Astrocyte of the hippocampus (primary cell): ENCODE results near the gene HEG1.

ENCODE experiments used
- DNase-seq: peaks from one replicate; pipeline ENCODE4 v3.0.0; 2011; ENCODE audit warnings: low read depth, low spot score

Gene HEG1

DNA sequence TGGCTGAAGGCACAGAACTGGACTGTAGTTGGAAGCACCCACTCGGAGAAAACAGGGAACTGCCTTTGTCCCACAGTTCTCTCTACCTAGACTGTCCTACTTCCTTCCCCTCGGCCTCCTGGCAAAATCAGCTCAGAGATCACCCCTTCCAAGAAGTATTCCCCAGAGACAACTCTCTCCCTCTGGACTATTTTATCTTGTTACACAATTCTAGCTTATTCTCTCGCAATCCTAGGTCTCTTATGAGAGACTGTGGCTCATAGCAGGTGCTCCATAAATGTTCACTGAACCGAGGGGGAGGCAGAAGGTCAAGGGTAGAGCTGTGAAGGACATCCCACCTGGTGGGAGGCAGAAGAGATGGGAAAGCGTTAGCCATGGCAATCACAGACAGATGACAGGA lies 10.6 kb downstream of the HEG1 start:
- DNase-seq: no peak

DNA sequence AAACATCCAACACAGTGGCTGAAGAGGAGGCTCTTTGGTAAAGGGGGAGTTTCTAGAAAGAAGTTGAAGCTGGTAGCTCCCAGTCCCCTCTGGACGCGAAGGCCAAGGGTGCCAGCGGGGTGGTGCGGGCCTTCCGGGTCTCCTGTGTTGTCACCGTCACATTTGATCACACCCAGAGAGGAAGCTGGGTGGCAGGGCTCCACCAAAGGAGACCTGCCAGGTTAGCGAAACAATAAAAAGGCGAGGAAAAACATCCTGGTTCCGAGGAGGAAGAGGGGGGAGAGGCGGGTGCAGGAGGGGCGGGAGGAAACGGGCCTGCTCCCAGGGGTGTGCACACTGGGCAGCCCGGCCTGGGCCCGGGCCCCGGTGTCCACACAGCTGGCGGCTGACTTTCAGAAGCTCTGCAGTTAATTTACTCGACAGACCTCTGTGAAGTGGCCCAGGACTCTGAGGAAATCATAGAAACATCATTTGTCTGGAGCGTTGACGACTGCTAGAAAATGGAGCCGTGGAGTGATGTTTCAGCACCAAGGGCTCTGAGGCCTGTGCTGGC lies 12.1 kb downstream of the HEG1 start:
- DNase-seq: no peak

DNA sequence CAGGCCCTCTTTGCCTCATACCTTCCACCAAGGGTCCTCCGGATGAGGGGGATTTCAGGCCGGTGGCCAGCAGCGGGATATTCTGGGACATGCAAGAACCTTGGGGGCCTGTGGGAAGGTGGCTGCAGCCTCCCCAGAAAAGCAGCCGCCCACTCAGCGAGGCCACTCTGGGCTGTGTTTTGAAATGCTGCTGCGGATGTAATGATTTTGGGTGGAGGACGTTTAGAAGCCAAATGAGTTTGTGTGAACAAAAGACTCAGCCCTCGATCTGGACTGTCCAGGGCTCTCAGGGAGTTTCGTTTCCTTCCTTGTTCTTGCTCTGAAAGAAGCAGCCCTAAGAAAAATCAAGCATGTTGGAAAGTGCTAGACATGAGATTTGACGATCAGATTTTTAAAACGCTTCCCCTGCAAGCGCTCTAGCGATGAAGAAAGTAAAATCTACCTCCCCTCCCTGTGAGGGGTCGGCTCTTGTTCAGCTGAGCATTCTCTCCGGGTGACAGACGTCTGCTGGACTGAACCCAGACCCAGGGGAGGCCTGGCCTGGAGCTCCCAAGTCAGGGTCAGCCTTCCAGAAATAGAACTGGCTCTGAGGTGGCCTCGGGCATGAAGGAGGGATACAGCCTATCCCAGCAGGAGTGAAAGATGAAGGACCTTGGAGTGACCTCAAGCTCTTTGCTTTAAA lies 12.9 kb downstream of the HEG1 start:
- peak; percentile 70 for DNase-seq

DNA sequence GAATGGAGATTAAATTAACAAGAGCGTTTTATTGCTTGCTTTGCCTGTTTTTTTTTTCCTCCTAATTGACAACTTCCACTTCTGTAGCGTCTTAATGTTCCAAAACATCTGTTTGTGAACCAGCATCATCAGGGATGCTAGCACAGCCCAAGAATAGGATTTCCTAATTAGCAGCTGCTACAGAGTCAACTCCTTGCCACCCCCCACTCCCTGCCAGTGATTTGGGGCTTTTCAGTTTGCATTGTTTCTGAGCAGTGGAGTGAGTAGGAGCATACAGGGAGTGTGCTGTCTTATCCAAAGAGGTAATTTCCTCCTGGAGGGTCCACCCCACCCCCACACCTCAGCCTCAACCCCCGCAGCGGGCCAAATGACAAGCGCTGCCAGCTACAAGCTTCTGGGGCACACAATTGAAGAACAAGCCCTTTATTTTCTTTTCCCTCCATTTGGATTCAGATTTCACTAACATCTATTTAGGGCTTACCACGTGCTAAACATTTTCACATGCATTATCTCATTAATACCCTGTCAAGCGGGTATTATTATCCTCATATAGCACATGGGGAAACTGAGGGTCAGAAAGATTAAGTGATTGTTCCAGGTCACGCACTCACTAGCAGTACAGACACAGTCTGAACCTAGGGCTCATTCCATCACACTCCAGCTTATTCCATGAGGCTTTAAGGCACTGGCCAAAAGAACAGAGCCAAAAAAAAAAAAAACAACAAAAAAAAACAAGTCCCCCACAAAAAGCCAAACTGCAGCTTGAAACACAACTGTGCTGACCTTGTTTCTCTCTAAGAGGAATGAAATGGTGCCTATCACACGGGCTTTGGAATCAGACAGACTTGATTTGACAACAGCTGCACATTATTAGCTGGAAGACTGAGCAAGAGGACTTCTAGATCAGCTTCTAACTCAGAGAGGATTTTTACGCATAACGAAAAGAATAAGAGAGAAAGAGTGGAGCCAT lies 16.4 kb downstream of the HEG1 start:
- peak; percentile 52 for DNase-seq

DNA sequence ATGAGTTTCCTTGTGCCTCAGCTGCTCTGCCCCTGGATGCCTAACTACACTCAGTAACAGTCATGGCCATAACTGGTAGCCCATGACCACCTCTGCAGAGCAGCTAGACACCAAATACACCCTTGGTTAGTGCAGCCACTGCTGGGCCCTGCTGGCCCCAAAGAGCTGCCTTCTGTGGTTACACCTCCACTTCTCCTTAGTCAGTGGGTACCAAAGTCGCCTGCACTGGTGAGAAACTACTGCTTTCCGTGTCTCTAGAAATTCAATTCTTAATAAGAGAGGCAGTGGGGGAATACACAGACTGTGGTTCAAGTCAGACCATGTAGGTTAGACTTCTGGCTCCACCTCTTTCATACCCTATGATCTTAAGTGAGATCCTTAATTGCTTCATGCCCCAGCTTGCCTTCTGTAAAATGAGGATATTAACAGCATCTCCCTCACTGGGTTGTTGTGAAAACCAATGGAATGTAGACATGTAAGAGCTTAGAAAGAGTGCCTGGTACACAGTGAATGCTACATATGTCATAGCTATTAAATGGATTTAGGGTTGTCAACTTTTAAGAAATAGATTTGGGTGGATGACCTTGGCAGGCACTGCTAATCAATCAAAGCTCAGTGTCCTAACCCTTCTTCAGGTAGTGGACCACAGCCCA lies 18.2 kb downstream of the HEG1 start:
- DNase-seq: no peak

DNA sequence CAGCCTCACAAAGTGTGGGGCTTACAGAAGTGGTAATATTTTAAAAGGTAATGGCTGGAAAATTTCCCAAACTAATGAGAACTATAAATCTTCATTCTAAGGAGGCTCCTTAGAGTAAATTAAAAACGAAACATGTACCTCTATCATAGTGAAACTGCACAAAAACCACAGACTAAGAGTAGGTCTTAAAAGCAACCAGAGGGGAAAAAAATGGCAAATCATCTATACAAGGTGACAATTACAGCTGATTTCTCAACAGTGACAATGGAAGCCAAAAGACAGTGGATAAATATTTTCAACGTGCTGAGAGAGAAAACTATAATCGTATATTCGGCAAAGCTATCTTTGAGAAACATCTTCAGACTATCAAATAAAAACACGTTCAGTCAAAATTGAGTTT lies 20.6 kb downstream of the HEG1 start:
- no peak for DNase-seq

DNA sequence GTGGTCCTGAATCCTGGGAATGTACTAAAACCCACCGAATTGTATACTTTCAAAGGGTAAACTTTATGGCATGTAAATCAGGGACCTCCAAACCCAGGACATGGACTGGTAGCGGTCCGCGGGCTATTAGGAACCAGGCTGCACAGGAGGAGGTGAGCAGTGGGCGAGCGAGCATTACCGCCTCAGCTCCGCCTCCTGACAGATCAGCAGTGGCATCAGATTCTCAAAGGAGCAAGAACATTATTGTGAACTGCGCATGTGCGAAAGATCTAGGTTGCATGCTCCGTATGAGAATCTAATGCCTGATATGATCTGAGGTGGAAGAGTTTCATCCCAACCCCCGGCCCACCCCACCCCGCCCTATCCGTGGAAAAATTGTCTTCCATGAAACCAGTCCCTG lies 22.2 kb downstream of the HEG1 start:
- DNase-seq: no peak

DNA sequence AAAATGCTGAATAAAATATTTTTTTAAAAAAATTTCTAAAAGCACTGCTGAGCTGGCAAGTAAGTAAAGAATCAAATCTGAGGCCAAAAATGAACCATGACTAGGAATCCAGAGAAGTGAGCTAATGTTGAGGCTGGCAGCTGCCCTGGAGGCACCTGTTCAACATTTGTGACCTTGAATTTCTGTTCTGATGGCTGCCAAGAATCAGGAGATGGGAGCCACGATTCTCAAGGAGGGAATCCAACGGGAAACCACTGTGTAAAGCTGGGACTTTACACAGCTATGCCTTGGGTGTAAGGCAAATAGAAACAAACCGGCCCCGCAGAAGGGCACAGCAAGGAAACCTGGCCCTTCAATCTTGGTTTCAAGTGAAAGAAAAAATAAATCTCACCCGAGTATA lies 22.7 kb downstream of the HEG1 start:
- no peak for DNase-seq

DNA sequence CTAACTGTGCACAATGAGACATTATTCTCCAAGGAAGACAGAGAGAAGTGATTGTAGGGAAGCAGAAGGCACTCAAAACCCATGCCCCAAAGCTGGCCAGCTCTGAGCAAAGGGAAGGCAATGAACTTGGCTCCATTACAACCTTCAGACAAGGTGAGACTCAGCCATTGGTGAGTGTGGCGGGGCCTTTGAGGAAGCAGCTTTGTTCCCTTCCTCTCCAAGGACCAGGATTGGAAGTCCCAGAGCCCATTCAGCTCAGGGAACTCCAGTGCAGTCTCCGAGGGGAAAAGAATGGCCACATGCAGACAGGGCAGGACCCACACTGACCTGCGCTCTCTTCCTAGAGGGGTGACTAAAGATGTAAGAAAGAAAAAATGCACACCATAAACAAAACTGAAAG lies 23.1 kb downstream of the HEG1 start:
- DNase-seq: no peak

DNA sequence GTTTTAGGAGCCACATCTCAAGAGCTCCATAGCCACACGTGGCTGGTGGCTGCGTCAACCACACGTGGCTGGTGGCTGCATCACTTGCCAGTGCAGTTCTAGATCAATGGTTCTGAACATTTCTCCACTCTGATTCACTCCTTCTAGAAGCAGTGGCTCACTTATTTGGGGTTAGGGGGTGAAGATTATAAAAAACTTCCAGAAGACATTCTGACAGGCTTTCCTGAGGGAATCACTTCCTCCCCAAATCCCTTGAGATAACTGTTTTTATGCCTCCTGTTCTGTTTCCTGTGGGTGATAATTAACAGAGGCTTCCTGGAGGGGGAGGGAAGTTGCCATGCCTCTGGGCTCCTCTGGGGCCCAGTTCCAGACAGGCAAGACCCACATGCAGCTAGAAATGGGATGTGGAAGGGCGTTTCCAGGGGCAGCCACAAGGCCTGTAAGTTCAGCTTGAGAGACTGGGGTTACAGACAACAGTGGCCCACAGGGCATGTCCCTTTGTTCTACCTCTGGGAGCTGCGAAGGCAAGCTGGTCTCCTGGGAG lies 23.6 kb downstream of the HEG1 start:
- no peak for DNase-seq

DNA sequence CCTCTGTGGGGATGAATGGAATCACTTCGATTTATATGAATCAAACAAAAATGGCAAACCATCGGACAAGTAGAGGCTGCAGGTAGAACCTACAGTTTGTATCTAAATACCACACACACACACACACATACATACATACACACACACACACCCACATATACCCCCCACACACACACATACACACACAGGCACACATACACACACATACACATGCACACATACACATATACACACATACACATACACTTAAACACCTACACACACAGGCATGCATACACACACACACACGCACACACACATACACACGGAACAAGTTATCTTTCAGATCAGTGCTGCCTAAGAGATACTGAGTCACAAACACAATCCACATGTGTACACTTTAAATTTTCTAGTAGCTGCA lies 24.3 kb downstream of the HEG1 start:
- no peak for DNase-seq

DNA sequence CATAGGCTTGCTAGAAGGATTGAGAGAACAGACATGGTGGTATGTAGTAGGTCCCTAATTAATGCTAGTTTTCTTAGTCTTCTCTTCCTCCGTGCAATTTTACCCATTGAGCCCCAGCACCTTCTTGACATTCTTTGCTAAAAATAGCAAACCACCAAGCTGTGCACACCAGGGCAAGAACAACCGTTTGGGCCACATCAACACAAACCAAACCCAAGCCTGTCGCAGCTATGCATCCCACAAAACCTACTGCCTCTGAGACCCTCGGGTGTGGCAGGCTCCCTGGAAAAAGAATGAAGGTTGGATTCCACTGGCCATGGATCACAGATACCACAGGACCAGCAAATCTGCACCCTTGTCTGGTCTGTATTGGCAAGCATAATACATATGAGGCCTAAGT lies 27.1 kb downstream of the HEG1 start:
- DNase-seq: peak; percentile 62

DNA sequence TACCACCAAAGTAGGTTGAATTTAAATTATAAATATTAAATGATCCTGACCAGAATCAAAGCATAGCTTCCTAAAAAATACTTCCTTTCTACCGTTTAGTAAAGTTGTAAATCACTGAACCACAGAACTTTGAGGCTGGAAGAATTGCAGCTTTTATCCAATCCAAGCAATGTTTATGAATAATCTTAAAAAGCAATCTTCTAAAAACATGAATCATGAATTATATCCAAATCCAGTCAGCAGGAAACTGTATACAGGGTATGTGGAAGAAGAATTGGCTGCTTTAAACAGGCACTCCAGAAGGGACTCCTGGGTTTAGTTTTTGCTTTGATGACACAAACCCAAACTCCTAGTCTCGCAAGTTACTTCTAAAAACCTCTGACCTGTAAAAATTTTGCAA lies 30.2 kb downstream of the HEG1 start:
- no peak for DNase-seq

DNA sequence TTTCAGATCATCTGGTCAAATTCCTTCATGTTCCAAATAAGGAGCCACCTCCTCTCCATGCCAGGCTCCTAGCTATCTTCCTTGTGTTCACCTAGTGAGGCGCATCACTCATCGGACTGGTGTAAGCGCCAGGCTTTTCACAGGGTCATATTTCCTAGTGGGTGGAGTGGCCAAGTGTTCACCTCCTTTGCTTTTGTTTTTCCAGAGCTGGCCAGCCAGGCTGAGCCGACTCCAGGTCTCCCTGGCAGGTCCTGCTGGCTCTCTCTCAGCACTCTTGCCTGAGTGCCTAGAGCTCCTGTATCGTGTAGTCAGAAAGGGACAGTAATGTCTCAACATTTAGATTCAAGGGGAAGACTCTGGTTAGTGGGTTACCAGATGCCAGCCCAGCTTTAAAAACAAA lies 31.0 kb downstream of the HEG1 start:
- peak; percentile 55 for DNase-seq

DNA sequence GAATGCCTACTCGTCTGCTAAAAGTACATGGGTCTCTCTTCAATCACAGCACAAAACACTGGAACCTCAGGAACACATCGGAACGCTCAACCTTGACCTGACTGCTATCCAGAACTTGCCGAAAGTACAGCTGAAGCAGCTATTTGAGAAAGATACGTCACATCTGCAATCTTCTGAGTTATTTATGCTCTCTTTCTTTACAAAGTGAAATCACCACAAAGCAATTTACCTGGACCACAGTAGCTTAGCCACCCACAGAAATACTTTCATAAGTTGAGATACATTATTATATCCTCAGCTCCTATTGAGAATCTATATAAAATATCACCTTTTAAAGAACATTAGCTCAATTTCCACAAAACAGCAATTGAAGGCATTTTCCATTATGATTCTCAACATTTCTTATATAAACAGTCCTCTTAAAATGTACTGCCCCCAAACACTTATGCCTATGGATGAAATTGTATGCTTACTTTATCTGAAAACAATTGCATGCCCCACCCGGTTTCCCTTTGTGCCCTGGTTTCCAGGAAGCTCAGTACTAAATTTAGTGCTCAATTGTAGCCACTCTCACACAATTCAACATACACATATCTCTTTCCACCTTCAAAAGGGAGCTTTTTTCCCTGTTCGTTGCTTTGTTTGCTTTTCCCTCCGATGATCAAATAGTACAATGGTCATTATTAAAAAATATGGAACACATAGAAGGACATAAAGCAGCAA lies 31.8 kb downstream of the HEG1 start:
- no peak for DNase-seq

DNA sequence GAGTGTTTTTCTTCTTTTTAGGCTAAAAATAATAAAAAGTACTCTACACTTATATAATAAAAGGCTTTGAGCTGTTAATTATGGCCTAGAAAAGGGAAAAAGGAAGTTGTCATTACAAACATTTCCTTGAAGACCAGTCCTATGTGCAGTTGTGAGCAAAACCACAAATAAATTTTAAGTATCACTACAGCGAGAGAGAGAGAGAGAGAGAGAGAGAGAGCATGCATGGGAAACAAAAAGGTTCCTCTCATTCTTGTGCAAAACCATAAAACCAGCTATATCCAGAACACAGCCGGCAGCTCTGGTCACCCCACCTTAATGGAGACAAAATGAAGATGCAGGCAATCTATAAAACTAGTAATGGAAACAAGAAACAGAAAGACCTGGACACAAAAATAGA lies 33.6 kb downstream of the HEG1 start:
- DNase-seq: no peak

DNA sequence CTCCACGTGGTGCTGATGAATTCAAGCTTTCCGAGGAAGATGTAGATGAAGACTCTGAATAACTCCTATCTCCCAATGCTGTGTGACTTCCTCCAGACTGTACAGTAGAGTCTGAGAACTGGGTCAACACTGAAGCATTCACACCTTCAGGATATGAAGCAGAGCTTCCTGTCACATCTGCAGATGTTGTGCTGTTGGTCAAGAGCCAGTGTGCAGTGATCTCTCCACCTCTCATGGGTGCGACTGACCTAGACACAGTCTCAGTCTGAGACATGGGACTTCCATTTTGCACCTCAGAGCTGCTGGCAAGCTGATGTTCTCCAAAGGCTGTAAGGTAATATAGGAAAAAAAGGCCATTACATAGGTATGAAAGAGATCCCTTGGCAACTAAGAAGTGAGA lies 36.5 kb downstream of the HEG1 start:
- DNase-seq: no peak

DNA sequence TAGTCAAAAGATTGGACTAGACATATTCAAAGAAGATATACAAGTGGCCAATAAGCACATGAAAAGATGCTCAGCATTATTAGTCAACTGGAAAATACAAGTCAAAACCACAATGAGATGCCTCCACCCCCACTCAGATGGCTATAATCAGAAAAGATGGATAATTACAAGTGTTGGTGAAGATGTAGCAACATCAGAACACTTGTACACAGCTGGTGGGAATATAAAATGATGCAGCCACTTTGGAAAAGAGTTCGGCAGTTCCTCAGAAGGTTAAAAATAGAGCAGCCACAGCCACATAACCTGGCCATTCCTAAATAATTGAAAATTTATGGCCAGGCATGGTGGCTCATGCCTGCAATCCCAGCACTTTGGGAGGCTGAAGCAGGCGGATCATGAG lies 38.4 kb downstream of the HEG1 start:
- DNase-seq: no peak

DNA sequence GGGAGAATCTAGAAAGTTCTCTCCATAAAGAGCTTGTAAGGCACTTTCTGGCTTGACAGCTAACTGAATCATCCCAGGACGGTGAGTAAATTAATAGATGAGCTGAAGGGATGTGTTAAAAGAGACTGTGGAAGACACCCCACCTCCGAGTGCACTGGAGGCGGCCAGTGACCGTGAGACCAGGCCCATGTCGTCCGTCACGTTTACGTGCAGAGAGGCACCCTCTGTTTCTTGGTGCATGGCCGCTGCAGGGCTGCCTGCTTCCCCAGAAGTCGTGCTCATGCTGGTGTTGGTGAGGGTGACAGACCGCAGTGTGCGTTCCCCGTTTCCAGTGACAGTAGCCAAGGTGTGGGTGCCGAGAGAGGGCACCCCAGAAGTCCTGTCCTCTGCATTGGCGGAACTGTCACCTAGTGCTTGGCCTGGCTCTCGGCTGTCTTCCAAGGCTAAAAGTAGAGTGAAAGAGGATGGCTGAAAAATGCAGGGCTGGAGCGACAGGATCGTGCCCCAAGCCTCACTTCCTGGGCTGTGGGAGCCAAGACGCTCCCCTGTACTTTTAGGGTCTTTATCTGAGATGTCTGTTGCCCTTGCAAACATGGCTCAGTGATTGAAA lies 41.1 kb downstream of the HEG1 start:
- no peak for DNase-seq

DNA sequence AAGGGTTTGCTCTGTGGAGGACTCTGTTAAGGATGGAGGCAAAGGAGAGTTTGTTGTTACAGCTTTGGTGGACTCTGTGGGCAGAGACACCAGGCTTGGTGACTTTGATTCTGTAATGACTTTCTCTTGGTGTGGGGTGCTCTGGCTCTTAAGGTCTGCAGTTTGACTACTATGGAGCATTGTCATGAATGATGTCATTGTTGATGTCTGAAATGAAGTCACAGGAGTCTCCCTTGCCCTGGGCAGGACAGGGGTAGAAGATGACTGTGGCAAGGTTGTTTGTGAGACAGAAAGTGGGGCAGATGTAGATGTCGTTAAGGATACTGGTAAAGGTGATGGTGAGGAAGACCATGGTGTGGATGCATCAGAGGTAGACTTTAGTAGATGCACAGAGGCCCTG lies 42.7 kb downstream of the HEG1 start:
- DNase-seq: no peak

DNA sequence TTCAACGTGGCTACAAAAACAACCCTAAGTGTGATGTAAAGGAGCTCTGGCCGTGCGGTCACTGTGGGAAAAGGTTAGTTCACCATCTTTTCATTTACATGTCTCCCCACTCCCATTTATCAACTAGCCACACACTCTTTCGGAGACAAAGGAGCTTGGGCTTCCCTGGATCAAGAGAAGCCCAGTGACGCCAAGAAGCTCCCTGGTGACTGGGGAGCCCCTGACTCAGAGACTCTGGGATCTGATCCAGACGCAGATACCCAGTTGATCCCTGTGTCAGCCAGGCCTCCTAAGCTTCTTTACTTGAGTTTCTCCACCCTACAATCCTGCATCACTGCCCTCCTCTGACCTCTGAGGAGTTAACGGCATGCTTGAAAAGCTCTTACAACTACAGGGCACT lies 43.9 kb downstream of the HEG1 start:
- DNase-seq: peak; percentile 85
